ENCODE results near the gene SLFN14. TPM values are rescaled to one million over a fixed set of nuclear protein-coding genes. Genes with fewer than 3 reads are reported as not detected.
"Not testable (repeated sequence)": the region's sequence is repeated elsewhere in the genome, so short reads cannot be mapped to it uniquely, and the experiment has no call there.

SLFN14 gene
- polyA plus RNA-seq, 1 experiment, result not detected

DNA sequence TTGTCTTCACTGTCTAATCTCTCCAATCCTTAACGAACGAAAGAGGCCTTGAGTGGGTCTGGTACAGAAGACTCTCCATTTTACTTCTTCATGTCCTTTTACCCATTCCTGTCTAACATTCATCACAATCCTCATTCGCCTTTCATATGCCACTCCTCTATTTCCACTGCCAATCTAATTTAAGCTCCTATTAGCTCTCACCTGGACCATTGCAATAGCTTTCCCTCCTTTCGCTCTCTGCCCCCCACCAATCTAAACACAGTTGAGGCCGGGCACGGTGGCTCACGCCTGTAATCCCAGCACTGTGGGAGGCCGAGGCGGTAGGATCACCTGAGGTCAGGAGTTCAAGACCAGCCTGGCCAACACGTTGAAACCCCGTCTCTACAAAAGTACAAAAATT, 6.3 kb upstream of the SLFN14 start:
- DNase-seq (ENCODE audit: low read depth), result no peak
- Histone ChIP-seq H3K27me3 (ENCODE audit: control insufficient read depth, insufficient read depth, low read length) (peaks cover 1% of the 10 kb centered on the region; the same call in 1 of the 2 replicates), H3K36me3 (ENCODE audit: control insufficient read depth, insufficient read depth, low read length) (no peaks in the 10 kb centered on the region), H3K4me3 (ENCODE audit: low read depth, low read length) (peak overlapping the region; percentile 55; the same call in 1 of the 2 replicates)
- ChIA-PET CTCF (no interaction called here), POLR2A (no interaction called here)
- TF ChIP-seq, protein P1, sequence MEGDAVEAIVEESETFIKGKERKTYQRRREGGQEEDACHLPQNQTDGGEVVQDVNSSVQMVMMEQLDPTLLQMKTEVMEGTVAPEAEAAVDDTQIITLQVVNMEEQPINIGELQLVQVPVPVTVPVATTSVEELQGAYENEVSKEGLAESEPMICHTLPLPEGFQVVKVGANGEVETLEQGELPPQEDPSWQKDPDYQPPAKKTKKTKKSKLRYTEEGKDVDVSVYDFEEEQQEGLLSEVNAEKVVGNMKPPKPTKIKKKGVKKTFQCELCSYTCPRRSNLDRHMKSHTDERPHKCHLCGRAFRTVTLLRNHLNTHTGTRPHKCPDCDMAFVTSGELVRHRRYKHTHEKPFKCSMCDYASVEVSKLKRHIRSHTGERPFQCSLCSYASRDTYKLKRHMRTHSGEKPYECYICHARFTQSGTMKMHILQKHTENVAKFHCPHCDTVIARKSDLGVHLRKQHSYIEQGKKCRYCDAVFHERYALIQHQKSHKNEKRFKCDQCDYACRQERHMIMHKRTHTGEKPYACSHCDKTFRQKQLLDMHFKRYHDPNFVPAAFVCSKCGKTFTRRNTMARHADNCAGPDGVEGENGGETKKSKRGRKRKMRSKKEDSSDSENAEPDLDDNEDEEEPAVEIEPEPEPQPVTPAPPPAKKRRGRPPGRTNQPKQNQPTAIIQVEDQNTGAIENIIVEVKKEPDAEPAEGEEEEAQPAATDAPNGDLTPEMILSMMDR (IDR thresholded peaks at IDR 0.05; ENCODE audit: insufficient read depth, low read depth, low read length), result no peak

DNA sequence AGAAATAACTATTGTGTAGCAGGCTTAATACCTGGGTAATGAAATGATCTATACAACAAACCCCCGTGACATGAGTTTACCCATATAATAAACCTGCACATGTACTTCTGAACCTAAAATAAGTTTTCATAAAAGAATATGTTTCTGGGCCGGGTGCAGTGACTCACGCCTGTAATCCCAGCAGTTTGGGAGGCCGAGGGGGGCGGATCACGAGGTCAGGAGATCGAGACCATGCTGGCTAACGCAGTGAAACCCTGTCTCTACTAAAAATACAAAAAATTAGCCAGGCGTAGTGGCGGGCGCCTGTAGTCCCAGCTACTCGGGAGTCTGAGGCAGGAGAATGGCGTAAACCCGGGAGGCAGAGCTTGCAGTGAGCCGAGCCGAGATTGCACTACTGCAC, 2.6 kb upstream of the SLFN14 start:
- not testable (repeated sequence) for DNase-seq (ENCODE audit: low read depth)

DNA sequence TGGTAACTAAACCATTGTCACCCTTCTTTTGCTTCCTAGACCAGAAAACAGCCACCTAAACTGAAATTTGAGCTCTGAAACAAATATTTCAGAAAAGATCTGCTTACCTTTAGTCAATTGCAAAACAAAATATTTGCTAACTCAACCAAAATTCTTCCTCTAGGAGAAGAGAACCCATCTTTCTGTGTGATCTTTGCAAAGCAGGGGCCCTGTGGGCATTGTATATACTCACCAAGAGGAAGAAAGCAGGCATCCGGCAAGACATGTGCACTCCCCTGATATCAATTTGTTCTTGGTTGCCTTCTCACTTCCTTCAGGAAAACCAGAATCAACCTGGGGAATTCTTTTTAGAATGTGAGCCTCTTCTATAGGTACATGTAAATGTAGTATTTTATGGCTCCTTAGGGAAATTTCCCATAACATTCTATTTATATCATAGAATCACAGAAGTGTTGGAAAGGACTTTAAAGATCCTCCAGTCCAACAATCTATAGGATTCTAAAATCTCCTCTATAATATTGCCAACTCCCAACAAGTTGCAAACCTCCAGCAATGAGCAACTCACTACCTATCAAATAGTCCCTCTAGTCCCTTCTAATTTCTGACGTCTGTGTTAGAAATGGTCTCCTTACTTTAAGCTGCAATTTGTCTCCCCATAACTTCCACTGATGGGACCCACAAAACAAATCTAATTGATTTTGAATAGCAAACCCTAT, 966 bp downstream of the SLFN14 start:
- TF ChIP-seq, protein P1 (IDR thresholded peaks at IDR 0.05; ENCODE audit: insufficient read depth, low read depth, low read length), result no peak
- H3K36me3 ChIP-seq (ENCODE audit: control insufficient read depth, insufficient read depth, low read length), result no peaks in the 10 kb centered on the region
- 0 out of 2 replicates have a peak, but pooled peaks cover 1% of the 10 kb centered on the region for H3K27me3 ChIP-seq (ENCODE audit: control insufficient read depth, insufficient read depth, low read length)
- H3K4me3 ChIP-seq (ENCODE audit: low read depth, low read length), result no peak overlapping the region
- ChIA-PET CTCF (interaction anchor here (1.1 to 1.5 kb wide), 2 partner anchors 25 to 389 kb away, joined by 3 to 4 read pairs; no protein-coding TSS in a partner anchor), POLR2A (no interaction called here)
- no peak for DNase-seq (ENCODE audit: low read depth)

More for the DNA sequence above, 2.6 kb upstream of the SLFN14 start:
- H3K36me3 ChIP-seq (ENCODE audit: control insufficient read depth, insufficient read depth, low read length); H3K4me3 ChIP-seq (ENCODE audit: low read depth, low read length); POLR2A ChIA-PET; H3K27me3 ChIP-seq (ENCODE audit: control insufficient read depth, insufficient read depth, low read length): not testable (repeated sequence)
- CTCF ChIA-PET, result interaction anchor here (1.1 kb wide), 1 partner anchor 9 kb away, joined by 3 read pairs; no protein-coding TSS in a partner anchor

DNA sequence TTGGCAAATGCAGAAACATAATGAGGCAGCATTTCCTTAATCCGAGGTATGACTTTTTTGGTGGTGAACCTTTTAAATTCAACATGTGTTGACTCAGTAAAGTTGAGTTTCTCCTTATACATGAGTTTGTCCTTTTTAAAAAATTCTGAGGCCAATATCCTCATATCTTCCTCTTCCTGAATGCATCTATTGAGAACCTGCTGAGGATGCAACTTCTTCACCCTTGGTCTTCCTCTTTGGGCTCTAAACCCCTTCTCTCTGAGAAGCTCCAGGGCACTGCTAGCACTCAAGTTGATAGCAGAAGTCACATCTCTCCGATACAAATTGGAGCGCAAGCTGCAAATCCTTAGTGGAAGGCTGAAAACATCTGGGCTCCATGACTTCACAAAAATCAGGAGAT, 3.3 kb downstream of the SLFN14 start:
- Histone ChIP-seq H3K36me3 (ENCODE audit: control insufficient read depth, insufficient read depth, low read length) (no peaks in the 10 kb centered on the region), H3K27me3 (ENCODE audit: control insufficient read depth, insufficient read depth, low read length) (peaks cover 5% of the 10 kb centered on the region; the same call in 1 of the 2 replicates), H3K4me3 (ENCODE audit: low read depth, low read length) (no peak overlapping the region)
- DNase-seq (ENCODE audit: low read depth), result no peak
- CTCF ChIA-PET, result no interaction called here
- TF ChIP-seq, protein P1 (IDR thresholded peaks at IDR 0.05; ENCODE audit: insufficient read depth, low read depth, low read length), result no peak
- POLR2A ChIA-PET, result no interaction called here

DNA sequence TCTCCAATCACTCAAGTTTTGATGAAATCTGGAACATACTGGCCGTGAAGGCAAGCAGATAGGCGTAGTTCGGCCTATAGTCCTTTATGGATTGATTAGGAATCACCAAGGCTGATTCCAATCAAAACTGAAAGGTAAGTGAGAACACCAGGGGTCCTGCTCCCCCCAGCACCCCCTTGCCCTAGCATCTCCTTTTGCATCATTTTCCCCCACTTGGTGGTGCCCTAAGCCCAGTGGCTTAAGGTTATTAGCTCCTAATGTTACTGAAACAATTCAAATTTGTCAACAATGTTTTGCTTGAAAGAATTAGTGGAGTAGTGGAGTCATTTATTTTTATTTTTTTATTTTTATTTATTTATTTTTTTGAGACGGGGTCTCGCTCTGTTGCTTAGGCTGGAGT, 4.9 kb downstream of the SLFN14 start:
- H3K27me3 ChIP-seq (ENCODE audit: control insufficient read depth, insufficient read depth, low read length), result peaks cover 4% of the 10 kb centered on the region; the same call in 1 of the 2 replicates
- TF ChIP-seq, protein P1 (IDR thresholded peaks at IDR 0.05; ENCODE audit: insufficient read depth, low read depth, low read length), result peak; percentile 18; the same call in 1 of the 2 replicates
- H3K36me3 ChIP-seq (ENCODE audit: control insufficient read depth, insufficient read depth, low read length), result no peaks in the 10 kb centered on the region
- ChIA-PET POLR2A (no interaction called here), CTCF (interaction anchor here (1.0 kb wide), 1 partner anchor 191 kb away, joined by 7 read pairs; no protein-coding TSS in a partner anchor)
- DNase-seq (ENCODE audit: low read depth), result no peak
- H3K4me3 ChIP-seq (ENCODE audit: low read depth, low read length), result no peak overlapping the region
